Adrenal gland (tissue), 12 donors: Measurements from ENCODE around the gene SLC9A5. TPM values are rescaled to one million over a fixed set of nuclear protein-coding genes. Genes with fewer than 3 reads are reported as not detected.

ENCODE experiments used
- DNase-seq, 7 donors: peaks; one replicate each; pipeline ENCODE4 v3.0.0-alpha.2; 2019 to 2020
- H3K27ac ChIP-seq, 5 donors: fragments of 200-600 bp; sonication (generic) in 4 of 5; 1 replicate in 3 of 5; 2 replicates in 2 of 5; pipeline versions ENCODE4 v1.5.1 to v1.8.0; 2016 to 2020; ENCODE audit warnings: mild to moderate bottlenecking in 1 of 5
- H3K27me3 ChIP-seq: fragments of 200-600 bp; 2 replicates; pipeline ENCODE4 v1.8.0; 2021
- H3K36me3 ChIP-seq, 2 donors: fragments of 200-600 bp; replicated peaks in 1 of 2; 1 replicate in 1 of 2; 2 replicates in 1 of 2; pipeline versions ENCODE4 v1.5.1 to v1.8.0; 2018 to 2022
- H3K4me1 ChIP-seq, 2 donors: fragments of 200-600 bp; replicated peaks in 1 of 2; 1 replicate in 1 of 2; 2 replicates in 1 of 2; pipeline versions ENCODE4 v1.5.1 to v1.8.0; 2018 to 2021
- H3K4me3 ChIP-seq, 4 donors: fragments of 200-600 bp; sonication (generic) in 3 of 4; one replicate each; pipeline ENCODE4 v1.5.1; 2016 to 2018
- H3K9me3 ChIP-seq, 3 donors: fragments of 200-600 bp; sonication (generic) in 1 of 3; replicated peaks in 1 of 3; 1 replicate in 2 of 3; 2 replicates in 1 of 3; pipeline versions ENCODE4 v1.5.1 to v1.8.0; 2016 to 2021
- POLR2A ChIP-seq, 2 donors: fragments of 450-650 bp; IDR thresholded peaks; one replicate each; pipeline ENCODE4 v1.6.1; 2017; ENCODE audit warnings: antibody characterized with exemption in 2 of 2, mild to moderate bottlenecking in 2 of 2, moderate library complexity in 1 of 2
- WGBS, 4 donors: extraction: QIAGEN DNeasy Blood & Tissue Kit in 2 of 4; methylation state at CpG; one replicate each; pipeline versions ENCODE4 v1.1.5 to v1.1.7; 2013 to 2017; 5-methylcytosine and 5-hydroxymethylcytosine counted together
- intact Hi-C, 2 donors: fragments of 100-400 bp; cut with DNase I; formaldehyde crosslinking; loops; one replicate each; pipeline versions ENCODE4 v1.14.1 to v1.15.0; 2022 to 2023
- polyA plus RNA-seq, 3 donors: library from polyadenylated mRNA; stranded (reverse); fragments of 200-250 nt in 2 of 3; fragments of 350-450 nt in 1 of 3; fragmentation: Illumina TruSeq in 1 of 3; extraction: RNeasy Lipid Tissue Mini Kit (QIAGEN cat#74804) in 1 of 3; gene quantifications; one replicate each; pipeline ENCODE4 v1.2.3, GENCODE V29; 2013 to 2014
- total RNA-seq, 9 donors: library from RNA; depleted of rRNA in 4 of 9; stranded (reverse); fragments of >200 nt in 4 of 9; fragments of 120-200 nt in 1 of 9; fragmentation: NEBNext Ultra II Directional in 1 of 9; extraction: Animal tissue kit (Norgen Biotek cat#: 25700) in 1 of 9; gene quantifications; one replicate each; pipeline versions ENCODE4 v1.1.0 to v1.2.4, GENCODE V29; 2013 to 2023
- TF ChIP-seq, protein P1 (sequence below), 6 experiments: fragments of 450-650 bp in 4 of 6; fragments of 200-600 bp in 2 of 6; sonication (generic) in 1 of 6; IDR thresholded peaks; 1 replicate in 5 of 6; 2 replicates in 1 of 6; pipeline versions ENCODE4 v1.5.1 to v1.8.0; 2016 to 2021; ENCODE audit warnings: antibody characterized with exemption in 6 of 6, mild to moderate bottlenecking in 2 of 6, moderate library complexity in 1 of 6
- donor health status: healthy with polysubstance abuse.
- donor health status: Bipolar disorder and iron deficiency.
- donor health status: DM: yes; HTN: yes; CAD: no.
- donor health status: DM: no; HTN: no; CAD: no.
- donor health status: DM: no; HTN: no; CAD: no.
- donor health status: DM: yes; HTN: yes; CAD: no.

SLC9A5 gene
- total and polyA plus RNA-seq, 12 donors: 0.09 to 2.8 (median 0.83) TPM; not detected in 1

DNA sequence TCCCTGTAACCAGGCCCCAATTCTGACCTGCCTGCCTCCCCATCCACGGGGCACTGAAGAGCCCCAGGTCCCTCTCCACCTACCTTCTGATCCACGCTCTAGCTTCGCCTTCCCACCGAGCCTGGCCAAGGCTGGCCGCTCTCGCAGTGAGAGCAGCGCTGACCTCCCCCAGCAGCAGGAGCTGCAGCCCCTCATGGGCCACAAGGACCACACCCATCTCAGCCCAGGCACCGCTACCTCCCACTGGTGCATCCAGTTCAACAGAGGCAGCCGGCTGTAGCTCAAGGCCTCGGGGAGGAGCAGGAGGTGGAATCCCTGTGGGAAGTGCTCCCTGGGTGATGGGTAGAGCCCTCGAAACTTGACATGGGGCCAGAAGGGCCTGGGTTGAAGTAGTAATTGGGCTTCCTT, 22.2 kb downstream of the SLC9A5 start:
- no peaks in the 10 kb centered on the region for H3K9me3 ChIP-seq
- H3K27ac ChIP-seq: no peak overlapping the region
- H3K4me3 ChIP-seq: no peak overlapping the region
- TF ChIP-seq POLR2A (IDR thresholded peaks at IDR 0.05): no peak
- TF ChIP-seq, protein P1, sequence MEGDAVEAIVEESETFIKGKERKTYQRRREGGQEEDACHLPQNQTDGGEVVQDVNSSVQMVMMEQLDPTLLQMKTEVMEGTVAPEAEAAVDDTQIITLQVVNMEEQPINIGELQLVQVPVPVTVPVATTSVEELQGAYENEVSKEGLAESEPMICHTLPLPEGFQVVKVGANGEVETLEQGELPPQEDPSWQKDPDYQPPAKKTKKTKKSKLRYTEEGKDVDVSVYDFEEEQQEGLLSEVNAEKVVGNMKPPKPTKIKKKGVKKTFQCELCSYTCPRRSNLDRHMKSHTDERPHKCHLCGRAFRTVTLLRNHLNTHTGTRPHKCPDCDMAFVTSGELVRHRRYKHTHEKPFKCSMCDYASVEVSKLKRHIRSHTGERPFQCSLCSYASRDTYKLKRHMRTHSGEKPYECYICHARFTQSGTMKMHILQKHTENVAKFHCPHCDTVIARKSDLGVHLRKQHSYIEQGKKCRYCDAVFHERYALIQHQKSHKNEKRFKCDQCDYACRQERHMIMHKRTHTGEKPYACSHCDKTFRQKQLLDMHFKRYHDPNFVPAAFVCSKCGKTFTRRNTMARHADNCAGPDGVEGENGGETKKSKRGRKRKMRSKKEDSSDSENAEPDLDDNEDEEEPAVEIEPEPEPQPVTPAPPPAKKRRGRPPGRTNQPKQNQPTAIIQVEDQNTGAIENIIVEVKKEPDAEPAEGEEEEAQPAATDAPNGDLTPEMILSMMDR (IDR thresholded peaks at IDR 0.05): no peak
- H3K36me3 ChIP-seq: no peaks in the 10 kb centered on the region
- DNase-seq: no peak
- intact Hi-C loops: no loop called here
- no peaks in the 10 kb centered on the region for H3K4me1 ChIP-seq
- WGBS, 4 donors: 84 to 92% (median 87%) methylated on average over 9 to 11 of the region's 11 CpGs
- no peaks in the 10 kb centered on the region for H3K27me3 ChIP-seq

DNA sequence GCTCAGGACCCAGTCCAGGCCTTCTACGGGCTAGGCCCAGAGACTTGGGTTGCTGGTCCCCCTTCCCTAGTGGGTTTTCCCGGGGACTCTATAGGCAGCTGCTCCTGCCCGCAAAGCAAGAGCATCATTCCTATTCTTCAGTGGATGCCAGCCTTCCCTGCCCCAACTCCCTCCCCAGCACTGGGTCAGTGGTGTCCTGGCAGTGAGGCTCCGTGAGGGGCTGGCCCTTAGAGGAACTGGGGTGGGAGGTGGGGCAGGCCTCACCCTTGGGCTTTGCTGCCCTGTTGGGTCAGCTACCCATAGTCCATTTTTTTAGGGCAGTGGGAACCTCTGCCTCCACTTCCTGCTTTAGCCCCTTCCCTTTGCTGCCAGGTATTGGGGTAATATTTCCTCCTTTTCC, 22.7 kb downstream of the SLC9A5 start:
- H3K27me3 ChIP-seq: no peaks in the 10 kb centered on the region
- 95 to 100% (median 98%) methylated on average over 3 to 4 of the region's 4 CpGs for WGBS, 4 donors
- TF ChIP-seq POLR2A (IDR thresholded peaks at IDR 0.05): no peak
- TF ChIP-seq, protein P1 (IDR thresholded peaks at IDR 0.05): no peak
- intact Hi-C loops: no loop called here
- H3K4me1 ChIP-seq: no peaks in the 10 kb centered on the region
- no peak overlapping the region for H3K4me3 ChIP-seq
- DNase-seq: no peak
- H3K36me3 ChIP-seq: no peaks in the 10 kb centered on the region
- no peak overlapping the region for H3K27ac ChIP-seq
- no peaks in the 10 kb centered on the region for H3K9me3 ChIP-seq

DNA sequence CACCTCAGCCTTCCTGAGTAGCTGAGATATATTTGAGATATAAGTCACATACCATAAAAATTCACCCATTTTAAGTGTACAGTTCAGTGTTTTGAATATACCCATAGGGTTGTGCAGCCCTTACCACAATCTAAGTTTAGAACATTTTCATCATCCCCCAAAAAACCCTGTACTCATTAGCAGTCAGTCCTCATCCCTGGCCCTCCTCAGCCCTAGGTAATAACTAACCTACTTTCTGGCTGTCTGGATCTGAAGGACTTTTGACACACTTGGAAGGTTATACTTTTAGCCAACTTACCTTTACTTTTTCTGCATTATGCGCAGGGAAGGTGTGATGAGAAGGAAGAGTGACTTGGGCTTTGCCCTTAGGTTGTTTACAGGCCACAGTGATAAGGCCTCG, 26.5 kb downstream of the SLC9A5 start:
- 80 to 93% (median 90%) methylated on average over 2 of the region's 2 CpGs for whole genome bisulfite sequencing, 4 donors
- intact Hi-C loops: no loop called here

DNA sequence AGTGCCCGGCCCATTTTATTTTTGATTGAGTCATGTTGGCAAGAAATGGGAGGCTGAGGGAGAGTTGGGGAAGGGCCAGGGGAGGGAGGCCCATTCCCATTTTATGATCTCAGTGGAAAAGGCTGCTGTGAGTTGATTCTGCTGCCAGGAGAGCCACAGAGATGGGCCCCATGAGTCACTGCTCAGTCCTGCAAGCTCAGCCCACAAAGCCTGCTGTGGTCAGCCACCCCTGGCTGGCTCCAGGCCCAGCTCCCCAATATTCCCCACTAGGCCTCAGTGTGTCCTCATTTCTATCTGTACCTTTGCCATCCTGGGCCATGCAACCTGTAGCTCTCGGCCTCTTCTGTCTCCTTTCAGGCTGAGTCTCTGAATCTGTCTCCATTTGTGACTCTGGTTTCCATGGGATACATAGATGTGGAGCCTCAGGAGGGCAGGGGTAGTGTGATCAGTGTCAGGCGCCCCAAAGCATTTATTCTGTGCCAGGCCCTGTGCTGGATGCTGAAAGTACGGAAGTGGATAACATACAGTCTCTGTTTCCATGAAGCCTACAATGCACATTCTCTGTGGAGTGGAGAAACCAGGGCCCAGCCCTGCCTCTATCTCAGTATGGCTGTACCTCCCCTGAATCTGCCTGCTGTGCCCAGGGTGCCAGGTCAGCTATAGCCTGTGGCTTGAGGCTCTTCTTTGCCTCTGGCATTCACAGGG, 28.7 kb downstream of the SLC9A5 start:
- H3K27me3 ChIP-seq: no peaks in the 10 kb centered on the region
- peak overlapping the region; percentile 11 to 90 (median 79) for H3K27ac ChIP-seq
- DNase-seq: peak; percentile 79 to 94 (median 92)
- 59 to 91% (median 66%) methylated on average over 3 to 4 of the region's 4 CpGs for WGBS, 4 donors
- no peaks in the 10 kb centered on the region for H3K9me3 ChIP-seq
- TF ChIP-seq POLR2A (IDR thresholded peaks at IDR 0.05): peak in 1 of 2 donors; percentile 41
- TF ChIP-seq, protein P1 (IDR thresholded peaks at IDR 0.05): no peak
- H3K4me3 ChIP-seq: no peak overlapping the region
- H3K36me3 ChIP-seq: no peaks in the 10 kb centered on the region
- intact Hi-C loops: no loop called here
- peaks cover 16 to 30% of the 10 kb centered on the region in 2 donors for H3K4me1 ChIP-seq

More for the DNA sequence above, 26.5 kb downstream of the SLC9A5 start:
- no peaks in the 10 kb centered on the region for H3K9me3 ChIP-seq
- H3K27ac ChIP-seq: no peak overlapping the region
- no peaks in the 10 kb centered on the region for H3K27me3 ChIP-seq
- peaks cover 16 to 30% of the 10 kb centered on the region in 2 donors for H3K4me1 ChIP-seq
- H3K36me3 ChIP-seq: no peaks in the 10 kb centered on the region
- TF ChIP-seq, protein P1 (IDR thresholded peaks at IDR 0.05): no peak
- H3K4me3 ChIP-seq: no peak overlapping the region
- no peak for DNase-seq
